Endodermal cell (in vitro differentiated cells): ENCODE results near the gene NANS. TPM values are rescaled to one million over a fixed set of nuclear protein-coding genes. Genes with fewer than 3 reads are reported as not detected.
"Not testable (repeated sequence)": the region's sequence is repeated elsewhere in the genome, so short reads cannot be mapped to it uniquely, and the experiment has no call there.

Experiments used
- DNase-seq: peaks from one replicate; pipeline ENCODE4 v3.0.0-alpha.2; 2017
- H3K27ac ChIP-seq: 2 replicates; pipeline ENCODE4 v1.5.1; 2013; ENCODE audit warnings: mild to moderate bottlenecking, low read depth, low read length, moderate library complexity
- H3K27me3 ChIP-seq: 2 replicates; pipeline ENCODE4 v1.6.1; 2013; ENCODE audit warnings: mild to moderate bottlenecking, low read length, moderate library complexity; ENCODE audit not compliant: insufficient read depth, control insufficient read depth, poor library complexity, severe bottlenecking
- H3K36me3 ChIP-seq: 2 replicates; pipeline ENCODE4 v1.7.0; 2013; ENCODE audit warnings: mild to moderate bottlenecking, low read length, moderate library complexity; ENCODE audit not compliant: control insufficient read depth, insufficient read depth
- H3K4me1 ChIP-seq: one replicate; pipeline ENCODE4 v1.7.0; 2013; ENCODE audit warnings: low read length; ENCODE audit not compliant: control insufficient read depth, insufficient read depth
- H3K4me3 ChIP-seq: 2 replicates; pipeline ENCODE4 v1.5.1; 2013; ENCODE audit warnings: mild to moderate bottlenecking, low read length, moderate library complexity
- H3K9ac ChIP-seq: 2 replicates; pipeline ENCODE4 v1.6.1; 2013; ENCODE audit warnings: mild to moderate bottlenecking, low read length, moderate library complexity; ENCODE audit not compliant: poor library complexity, severe bottlenecking; ENCODE audit errors: extremely low read depth
- H3K9me3 ChIP-seq: 2 replicates; pipeline ENCODE4 v1.6.1; 2013; ENCODE audit warnings: mild to moderate bottlenecking, low read length, moderate library complexity; ENCODE audit not compliant: control insufficient read depth
- H3K27ac Mint-ChIP-seq: 2 replicates; pipeline ENCODE4 v1.8.0; 2020; ENCODE audit warnings: mixed read lengths
- H3K27me3 Mint-ChIP-seq: 2 replicates; pipeline ENCODE4 v1.8.0; 2021; ENCODE audit warnings: mild to moderate bottlenecking, mixed read lengths; ENCODE audit not compliant: insufficient read depth
- H3K36me3 Mint-ChIP-seq: 2 replicates; pipeline ENCODE4 v1.8.0; 2020; ENCODE audit warnings: low read depth, mixed read lengths
- H3K4me1 Mint-ChIP-seq: 2 replicates; pipeline ENCODE4 v1.8.0; 2020; ENCODE audit warnings: mixed read lengths
- H3K4me3 Mint-ChIP-seq: 2 replicates; pipeline ENCODE4 v1.8.0; 2020; ENCODE audit warnings: mild to moderate bottlenecking, moderate library complexity, mixed read lengths
- H3K9me3 Mint-ChIP-seq: 2 replicates; pipeline ENCODE4 v1.8.0; 2020; ENCODE audit warnings: mild to moderate bottlenecking, mixed read lengths
- CTCF ChIP-seq: fragments of 200-600 bp; sonication (generic); conservative IDR thresholded peaks from 2 replicates; pipeline ENCODE4 v1.5.0; 2021; ENCODE audit warnings: antibody characterized with exemption, mild to moderate bottlenecking
- WGBS, 2 experiments: methylation state at CpG; one replicate each; pipeline versions ENCODE4 v1.1.5 to v1.1.7; 2013; ENCODE audit warnings: missing lambda C conversion rate in 2 of 2, mixed read lengths in 1 of 2; ENCODE audit not compliant: insufficient coverage in 1 of 2, insufficient read length in 1 of 2; 5-methylcytosine and 5-hydroxymethylcytosine counted together
- total RNA-seq, 2 donors: library from RNA; stranded (reverse); fragmentation: NEBNext Ultra II Directional in 1 of 2; extraction: Animal tissue kit (Norgen Biotek cat#: 25700) in 1 of 2; gene quantifications; 2 replicates in 1 of 2; 3 replicates in 1 of 2; pipeline ENCODE4 v1.2.1, GENCODE V29; 2021

NANS gene
- total RNA-seq, 2 donors from 2014 or later, result 46.2 to 50.4 TPM

DNA sequence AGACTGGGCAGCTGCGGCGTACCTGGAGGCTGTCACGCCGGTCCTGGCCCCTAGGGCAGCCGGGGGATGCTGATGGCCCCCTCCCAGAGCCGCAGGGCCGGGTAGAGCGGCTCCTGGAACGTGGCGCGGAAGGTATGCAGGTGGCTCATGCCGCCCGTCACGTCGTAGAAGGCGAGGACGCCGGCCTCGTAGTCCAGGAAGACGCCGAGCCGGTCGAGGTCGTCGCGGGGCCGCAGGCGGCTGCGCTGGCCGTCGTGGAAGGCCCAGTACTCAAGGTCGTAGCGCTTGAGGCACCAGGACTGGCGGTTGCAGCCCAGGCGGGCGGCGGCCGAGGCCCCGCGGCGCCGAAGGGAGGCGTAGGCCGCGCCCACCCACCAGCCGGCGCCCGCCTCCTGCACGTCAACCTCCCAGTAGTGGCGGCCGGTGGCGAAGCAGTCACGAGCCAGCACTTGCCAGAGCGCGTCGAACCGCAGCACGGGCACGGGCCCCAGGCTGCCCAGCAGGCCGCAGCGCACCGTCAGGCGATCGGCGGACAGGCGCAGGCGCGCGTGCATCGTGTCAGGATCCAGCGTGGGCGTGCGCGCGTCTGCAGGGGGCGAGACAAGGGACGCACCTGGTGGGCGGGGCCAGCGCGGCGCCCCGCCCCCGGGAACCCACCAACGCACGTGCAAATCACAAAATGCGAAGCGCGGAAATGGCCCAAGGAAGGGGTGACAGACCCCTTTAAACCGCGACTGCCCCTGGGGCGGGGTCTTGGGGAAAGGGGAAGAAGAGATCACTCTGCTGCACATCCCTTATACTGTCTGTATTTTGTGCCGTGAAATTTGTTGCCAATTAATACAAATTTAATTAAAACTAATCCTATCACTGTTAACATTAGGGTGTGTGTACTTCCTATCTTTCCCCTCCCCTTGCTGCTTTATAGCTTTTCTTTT lies 31.2 kb downstream of the NANS start:
- no peaks in the 10 kb centered on the region for H3K9me3 Mint-ChIP-seq
- H3K36me3 Mint-ChIP-seq, result peaks cover 11% of the 10 kb centered on the region
- TF ChIP-seq CTCF, result peak; percentile 73
- peak overlapping the region; percentile 15 for H3K4me3 Mint-ChIP-seq
- peak; percentile 91 for DNase-seq
- Histone ChIP-seq H3K27ac (no peak overlapping the region), H3K36me3 (peaks cover 17% of the 10 kb centered on the region), H3K27me3 (no peaks in the 10 kb centered on the region), H3K9ac (no peak overlapping the region), H3K9me3 (no peaks in the 10 kb centered on the region), H3K4me3 (no peak overlapping the region), H3K4me1 (peaks cover 9% of the 10 kb centered on the region)
- 92 to 93% methylated on average over 70 to 92 of the region's 92 CpGs for WGBS, 2 experiments
- peaks cover 31% of the 10 kb centered on the region for H3K27me3 Mint-ChIP-seq
- no peak overlapping the region for H3K27ac Mint-ChIP-seq
- H3K4me1 Mint-ChIP-seq, result peaks cover 21% of the 10 kb centered on the region

DNA sequence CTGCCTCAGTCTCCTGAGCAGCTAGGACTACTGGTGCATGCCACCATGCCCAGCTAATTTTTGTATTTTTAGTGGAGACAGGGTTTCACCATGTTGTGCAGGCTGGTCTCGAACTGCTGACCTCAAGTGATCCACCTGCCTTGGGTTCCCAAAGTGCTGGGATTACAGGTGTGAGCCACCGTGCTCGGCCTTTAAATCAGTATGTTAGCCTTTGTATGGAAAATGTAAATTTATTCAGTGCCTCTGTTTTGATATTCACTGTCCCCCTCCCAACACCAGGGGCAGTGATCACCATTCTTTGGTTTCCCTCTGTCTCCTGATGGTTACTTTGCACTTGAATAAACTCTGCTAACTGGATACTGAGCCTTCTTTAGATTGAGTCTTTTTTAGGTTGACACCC lies 34.1 kb downstream of the NANS start:
- not testable (repeated sequence) for H3K36me3 Mint-ChIP-seq, H3K36me3 ChIP-seq, H3K27ac Mint-ChIP-seq, H3K4me1 ChIP-seq, H3K27ac ChIP-seq, H3K4me3 ChIP-seq, H3K4me3 Mint-ChIP-seq, H3K9me3 Mint-ChIP-seq, H3K27me3 ChIP-seq, H3K9ac ChIP-seq, H3K9me3 ChIP-seq
- Mint-ChIP-seq H3K27me3 (peaks cover 36% of the 10 kb centered on the region), H3K4me1 (peaks cover 22% of the 10 kb centered on the region)
- peak; percentile 66 for TF ChIP-seq CTCF
- 48 to 80% methylated on average over 2 to 3 of the region's 3 CpGs for WGBS, 2 experiments
- DNase-seq, result peak; percentile 76

DNA sequence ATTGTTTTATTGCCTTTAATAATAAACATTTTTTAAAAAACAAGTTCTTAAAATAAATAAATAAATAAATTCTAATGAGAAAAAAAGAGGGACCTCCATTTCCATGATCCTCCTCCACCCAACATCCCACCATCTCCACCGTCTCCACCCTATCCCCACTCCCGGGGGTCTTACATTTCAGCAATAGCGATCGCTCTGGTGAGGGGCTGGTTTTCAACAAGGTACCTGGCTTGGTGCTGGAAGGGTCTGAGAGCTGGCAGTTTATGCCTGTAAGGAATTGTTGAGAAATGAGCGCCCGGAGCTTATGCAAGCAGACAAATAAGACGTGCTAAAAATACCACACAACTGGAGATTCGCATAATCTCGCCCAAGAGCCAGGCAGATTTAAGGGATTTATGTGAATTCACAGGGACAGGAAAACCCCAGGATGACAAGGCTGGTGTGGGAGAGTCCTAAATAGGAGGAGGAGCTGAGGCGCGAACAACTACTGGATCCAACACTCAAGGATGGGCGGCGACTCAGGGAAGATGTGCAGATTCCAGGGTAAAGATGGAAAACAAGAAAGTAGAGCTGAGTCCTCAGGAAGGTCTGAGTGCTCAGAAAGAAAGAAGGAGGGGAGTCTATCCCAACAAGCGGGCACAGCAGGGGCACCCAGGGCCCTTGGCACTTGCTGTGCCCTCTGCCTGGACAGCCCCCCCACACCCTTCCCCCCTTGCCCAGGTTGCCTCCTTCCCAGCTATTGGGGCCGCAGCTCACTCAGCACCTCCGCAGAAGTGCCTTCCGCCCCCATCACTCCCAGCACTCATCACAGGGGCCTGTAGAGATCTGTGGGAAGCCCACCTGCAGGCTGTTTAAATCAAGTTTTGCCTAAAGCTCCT lies 35.4 kb downstream of the NANS start:
- Histone ChIP-seq H3K36me3 (no peaks in the 10 kb centered on the region), H3K27ac (no peak overlapping the region), H3K9ac (no peak overlapping the region), H3K9me3 (no peaks in the 10 kb centered on the region), H3K4me3 (no peak overlapping the region), H3K27me3 (no peaks in the 10 kb centered on the region), H3K4me1 (peaks cover 3% of the 10 kb centered on the region)
- Mint-ChIP-seq H3K27ac (no peak overlapping the region), H3K27me3 (peaks cover 28% of the 10 kb centered on the region), H3K4me1 (peaks cover 9% of the 10 kb centered on the region), H3K9me3 (no peaks in the 10 kb centered on the region), H3K4me3 (peak overlapping the region; percentile 2), H3K36me3 (no peaks in the 10 kb centered on the region)
- peak; percentile 80 for DNase-seq
- WGBS, 2 experiments, result 64 to 81% methylated on average over 12 to 15 of the region's 17 CpGs
- TF ChIP-seq CTCF, result no peak
